Upper lobe of left lung (tissue), 4 donors: ENCODE data around the gene EMX2.

Experiments
- CTCF ChIP-seq, 6 experiments: fragments of 450-650 bp in 4 of 6; fragments of 200-600 bp in 2 of 6; sonication (generic) in 2 of 6; IDR thresholded peaks; one replicate each; pipeline ENCODE4 v1.5.1; 2016 to 2019; ENCODE audit warnings: antibody characterized with exemption in 6 of 6
- POLR2A ChIP-seq, 4 donors: fragments of 450-650 bp; IDR thresholded peaks; one replicate each; pipeline ENCODE4 v1.5.1; 2016 to 2017; ENCODE audit warnings: antibody characterized with exemption in 4 of 4, mild to moderate bottlenecking in 2 of 4
- POLR2AphosphoS5 ChIP-seq, 2 donors: sonication (generic); formaldehyde crosslinking; IDR thresholded peaks; one replicate each; pipeline ENCODE4 v1.5.1; 2017; ENCODE audit warnings: antibody characterized with exemption in 2 of 2

- TF ChIP-seq CTCF (IDR thresholded peaks at IDR 0.05) (no peak), POLR2A (IDR thresholded peaks at IDR 0.05) (no peak), POLR2AphosphoS5 (IDR thresholded peaks at IDR 0.05) (no peak)
Measured at GRCh38 chr10:117531371-117532002, 11.1 kb upstream of the EMX2 start.
